HG02588 (cell line): ENCODE data around the gene LMNA.
"Not testable (repeated sequence)": the region's sequence is repeated elsewhere in the genome, so short reads cannot be mapped to it uniquely, and the experiment has no call there.

Experiments used
- ATAC-seq: cut with Tn5 transposase; IDR thresholded peaks from one replicate; pipeline ENCODE4 v1.9.1; 2021; ENCODE audit warnings: mild to moderate bottlenecking, moderate library complexity; ENCODE audit not compliant: unreplicated experiment

Gene LMNA

DNA sequence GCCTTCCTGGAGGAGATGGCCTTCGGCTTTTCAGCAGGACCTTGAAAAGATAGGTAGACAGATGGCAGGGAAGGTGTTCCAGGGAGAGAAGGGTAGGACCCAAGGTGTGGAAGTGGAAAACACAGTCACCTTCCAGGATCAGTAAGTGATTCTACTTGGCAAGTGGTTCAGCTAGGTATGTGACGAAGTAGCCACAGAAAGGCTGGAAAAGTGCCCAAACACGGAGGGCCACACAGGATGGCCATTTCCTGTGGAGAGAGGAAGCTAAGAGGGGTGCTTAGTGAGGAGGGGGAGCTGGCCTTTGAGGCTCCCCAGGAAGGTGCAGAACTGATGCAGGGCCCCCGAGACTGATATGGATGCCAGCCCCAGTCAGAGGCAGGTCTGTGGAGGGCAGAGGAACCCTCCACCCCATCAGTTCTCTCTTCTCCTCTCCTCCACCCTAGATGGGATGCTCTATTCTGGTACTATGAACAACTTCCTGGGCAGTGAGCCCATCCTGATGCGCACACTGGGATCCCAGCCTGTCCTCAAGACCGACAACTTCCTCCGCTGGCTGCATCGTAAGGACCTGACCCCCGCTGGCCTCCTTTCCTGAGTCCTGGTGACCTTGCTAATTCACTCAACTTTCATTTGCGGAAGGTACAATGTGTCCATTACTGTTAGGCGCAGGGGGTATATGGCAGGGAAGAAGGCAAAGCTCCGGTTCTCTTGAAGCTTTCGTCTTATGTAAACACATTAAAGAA, 45.7 kb downstream of the LMNA start:
- no peak for ATAC-seq

DNA sequence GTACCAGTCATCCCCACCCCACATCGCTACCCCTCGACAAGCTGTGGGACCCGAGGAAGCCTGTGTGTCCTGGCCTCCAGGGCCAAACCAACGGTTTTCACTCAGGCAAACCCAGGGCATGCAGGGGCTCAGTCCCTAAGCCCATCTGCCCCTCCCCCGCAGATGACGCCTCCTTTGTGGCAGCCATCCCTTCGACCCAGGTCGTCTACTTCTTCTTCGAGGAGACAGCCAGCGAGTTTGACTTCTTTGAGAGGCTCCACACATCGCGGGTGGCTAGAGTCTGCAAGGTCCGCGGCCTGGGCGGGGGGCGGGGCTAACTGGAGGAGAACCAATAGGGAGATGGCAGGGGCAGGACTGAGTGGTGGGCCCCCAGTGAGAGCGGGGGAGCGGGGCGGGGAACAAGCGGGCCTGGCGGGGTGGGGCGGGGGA, 46.2 kb downstream of the LMNA start:
- no peak for ATAC-seq

DNA sequence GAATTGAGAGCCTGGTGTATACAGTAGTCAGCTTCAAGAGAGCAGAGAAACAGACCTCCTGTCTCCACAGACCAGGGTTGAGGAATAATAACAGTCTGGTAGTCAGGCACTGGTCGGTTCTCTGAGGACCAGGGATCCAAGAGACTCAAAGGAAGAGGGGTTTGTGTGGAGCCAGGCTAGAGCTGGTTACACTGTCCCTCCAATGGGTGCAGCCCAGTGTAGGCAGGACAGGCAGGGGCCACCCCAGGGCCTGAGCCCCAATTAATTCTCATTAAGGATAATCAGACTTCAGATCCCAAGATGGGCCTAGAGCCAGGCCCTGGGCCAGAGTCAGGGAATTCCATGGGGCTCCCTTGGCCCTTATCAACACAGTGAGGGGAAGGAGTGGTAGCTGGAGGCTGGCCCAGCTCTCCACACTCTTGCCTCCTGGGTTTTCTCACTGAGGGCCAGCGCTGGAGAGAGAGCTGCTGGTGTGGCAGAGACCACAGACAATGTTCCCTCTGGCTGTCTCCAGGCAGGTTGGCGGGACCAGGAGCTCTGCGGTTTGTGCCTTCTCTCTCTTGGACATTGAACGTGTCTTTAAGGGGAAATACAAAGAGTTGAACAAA, 48.0 kb downstream of the LMNA start:
- no peak for ATAC-seq

DNA sequence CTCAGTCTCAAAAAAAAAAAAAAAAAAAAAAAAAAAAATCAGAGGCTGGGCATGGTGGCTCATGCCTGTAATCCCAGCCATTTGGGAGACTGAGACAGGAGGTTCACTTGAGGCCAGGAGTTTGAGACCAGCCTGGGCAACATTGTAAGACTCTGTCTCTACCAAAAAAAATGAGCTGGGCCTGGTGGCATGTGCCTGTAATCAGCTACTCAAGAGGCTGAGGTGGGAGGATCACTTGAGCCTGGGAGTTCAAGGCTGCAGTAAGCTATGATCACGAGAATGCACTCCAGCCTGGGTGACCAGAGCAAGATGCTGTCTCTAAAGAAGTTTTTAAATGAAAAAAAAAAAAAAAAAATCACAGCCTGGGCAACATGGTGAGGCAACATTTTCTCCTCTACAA, 49.2 kb downstream of the LMNA start:
- ATAC-seq = no peak

DNA sequence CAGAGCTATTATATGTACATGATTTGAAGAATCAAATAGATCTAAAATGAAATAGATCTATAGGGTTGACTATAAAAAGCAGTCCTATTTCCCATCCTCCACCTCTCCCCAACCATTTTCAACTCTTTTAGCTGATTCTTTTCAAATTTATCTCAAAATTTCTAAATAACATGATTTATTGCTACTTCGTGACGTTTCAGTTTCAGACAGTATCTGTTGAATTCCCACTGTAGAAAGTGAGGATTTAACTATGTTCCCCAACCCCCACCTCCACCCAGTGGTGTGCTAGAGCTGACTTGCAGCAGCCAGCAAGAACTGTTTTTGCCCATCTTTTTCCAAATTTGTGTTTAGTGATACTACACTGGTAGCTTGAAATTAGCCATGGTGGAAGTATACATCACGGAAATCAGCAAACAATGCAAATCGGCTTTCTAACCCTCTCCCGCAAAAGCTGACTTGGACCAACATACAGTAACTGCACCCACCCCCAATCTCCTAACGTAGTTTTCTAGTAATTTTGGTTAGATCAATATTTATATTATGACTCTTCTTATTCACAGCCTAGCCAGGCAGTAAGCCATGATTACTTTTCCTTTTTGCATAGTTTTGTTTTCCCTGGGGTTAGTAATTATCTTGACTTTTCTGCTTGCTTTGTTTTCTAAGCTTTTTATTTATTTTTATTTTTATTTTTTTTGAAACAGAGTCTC, 49.8 kb downstream of the LMNA start:
- ATAC-seq = no peak

DNA sequence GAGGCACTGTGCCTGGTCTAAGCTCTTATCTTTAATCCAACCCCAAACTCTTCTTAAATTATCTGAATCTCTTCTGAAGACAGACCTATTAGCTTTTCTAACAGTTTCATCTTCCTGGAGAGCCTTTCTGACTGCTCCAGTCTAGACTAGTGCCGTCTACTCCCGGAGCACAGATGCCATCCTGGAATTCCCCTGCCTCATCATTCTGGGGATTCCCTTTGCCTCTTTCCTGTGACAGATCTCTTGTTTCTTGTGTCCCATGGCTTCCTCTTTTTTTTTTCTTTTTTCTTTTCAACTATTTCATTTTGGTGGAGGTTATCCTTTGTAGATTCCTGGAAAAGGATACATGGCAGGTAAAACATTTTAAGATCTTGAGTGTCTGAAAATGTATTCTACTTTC, 50.6 kb downstream of the LMNA start:
- no peak for ATAC-seq

DNA sequence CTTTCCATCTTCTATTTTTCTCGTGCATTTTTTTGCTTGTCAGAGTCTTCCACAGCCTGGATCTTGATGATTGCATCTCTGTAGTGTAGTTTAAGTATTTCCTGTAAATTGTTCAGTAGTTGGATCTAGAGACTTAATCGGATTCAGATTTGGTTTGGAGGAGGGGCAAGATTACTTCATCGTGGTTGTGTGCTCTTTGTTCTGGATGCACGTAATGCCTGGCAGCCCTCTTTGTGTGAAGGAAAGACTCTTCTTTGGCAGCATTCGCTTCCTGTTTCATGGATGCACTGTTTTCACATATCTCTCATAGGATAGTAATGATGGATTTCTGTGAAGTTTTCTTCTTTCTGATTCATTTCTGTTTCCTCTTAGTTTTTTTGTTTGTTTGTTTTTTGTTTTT, 53.0 kb downstream of the LMNA start:
- no peak for ATAC-seq

DNA sequence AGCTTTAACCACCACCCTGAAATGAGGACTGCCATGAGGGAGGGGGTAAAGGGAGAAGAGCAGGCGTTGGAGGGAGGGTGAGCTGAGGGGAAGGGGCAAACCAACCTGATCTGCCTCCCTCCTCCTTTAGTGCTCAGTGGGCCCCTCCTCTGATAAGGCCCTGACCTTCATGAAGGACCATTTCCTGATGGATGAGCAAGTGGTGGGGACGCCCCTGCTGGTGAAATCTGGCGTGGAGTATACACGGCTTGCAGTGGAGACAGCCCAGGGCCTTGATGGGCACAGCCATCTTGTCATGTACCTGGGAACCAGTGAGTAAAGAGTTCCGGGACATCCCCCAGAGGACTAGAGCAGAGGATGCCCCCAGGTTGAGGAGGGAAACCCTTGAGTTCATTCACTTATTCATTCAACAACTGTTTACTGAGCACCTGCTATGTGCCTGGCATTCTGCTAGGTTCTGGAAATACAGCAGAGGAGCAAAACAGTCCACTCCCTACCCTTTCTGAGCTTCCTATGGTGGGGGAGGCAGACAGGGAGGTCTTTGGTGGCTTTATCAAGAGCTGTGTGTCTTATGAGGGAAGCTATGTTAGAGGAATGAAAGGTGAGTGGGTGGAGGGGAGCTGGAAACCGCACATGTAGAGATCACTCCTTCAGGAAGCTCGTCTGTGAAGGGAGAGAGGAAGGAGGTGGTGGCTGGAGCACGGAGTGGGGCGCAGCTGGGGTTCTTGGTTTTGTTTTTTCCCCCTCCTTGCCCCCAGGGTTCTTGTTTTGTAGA, 58.4 kb downstream of the LMNA start:
- ATAC-seq = no peak

DNA sequence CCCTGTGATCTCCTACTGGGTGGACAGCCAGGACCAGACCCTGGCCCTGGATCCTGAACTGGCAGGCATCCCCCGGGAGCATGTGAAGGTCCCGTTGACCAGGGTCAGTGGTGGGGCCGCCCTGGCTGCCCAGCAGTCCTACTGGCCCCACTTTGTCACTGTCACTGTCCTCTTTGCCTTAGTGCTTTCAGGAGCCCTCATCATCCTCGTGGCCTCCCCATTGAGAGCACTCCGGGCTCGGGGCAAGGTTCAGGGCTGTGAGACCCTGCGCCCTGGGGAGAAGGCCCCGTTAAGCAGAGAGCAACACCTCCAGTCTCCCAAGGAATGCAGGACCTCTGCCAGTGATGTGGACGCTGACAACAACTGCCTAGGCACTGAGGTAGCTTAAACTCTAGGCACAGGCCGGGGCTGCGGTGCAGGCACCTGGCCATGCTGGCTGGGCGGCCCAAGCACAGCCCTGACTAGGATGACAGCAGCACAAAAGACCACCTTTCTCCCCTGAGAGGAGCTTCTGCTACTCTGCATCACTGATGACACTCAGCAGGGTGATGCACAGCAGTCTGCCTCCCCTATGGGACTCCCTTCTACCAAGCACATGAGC, 62.2 kb downstream of the LMNA start:
- ATAC-seq = no peak

DNA sequence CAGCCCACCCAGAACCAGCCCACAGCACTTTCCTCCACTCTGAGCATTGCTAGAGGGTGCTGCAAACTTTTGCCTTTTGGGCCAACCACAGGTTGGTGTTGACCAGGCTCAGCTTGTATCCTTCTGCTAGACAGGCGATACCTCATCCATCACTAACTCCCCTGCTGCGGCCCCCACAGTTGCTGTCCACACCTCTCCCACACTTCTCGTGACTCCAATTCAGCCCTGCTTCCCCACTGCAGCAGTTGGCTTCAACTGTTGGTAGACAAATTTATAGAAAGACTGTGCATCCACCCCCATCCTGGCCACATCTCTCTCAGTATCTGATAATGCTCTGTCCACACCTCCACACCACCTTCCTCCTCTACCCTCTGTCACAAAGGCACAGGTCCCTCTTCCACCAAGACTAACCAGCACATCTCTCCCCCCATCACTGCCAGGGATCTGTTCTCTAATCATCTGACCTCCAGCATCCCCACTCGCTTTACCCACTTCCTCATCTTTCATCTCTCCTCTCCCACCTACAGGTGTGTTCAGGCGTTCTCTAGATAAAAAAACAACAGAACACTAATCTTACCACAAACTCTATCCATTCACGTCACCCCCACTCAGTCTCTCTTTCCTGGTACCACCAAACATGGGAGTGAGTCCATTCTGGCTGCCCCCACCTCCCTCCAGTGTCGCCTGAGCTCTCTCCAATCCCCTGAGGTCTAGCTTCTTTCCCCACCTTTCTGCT, 63.6 kb downstream of the LMNA start:
- no peak for ATAC-seq

DNA sequence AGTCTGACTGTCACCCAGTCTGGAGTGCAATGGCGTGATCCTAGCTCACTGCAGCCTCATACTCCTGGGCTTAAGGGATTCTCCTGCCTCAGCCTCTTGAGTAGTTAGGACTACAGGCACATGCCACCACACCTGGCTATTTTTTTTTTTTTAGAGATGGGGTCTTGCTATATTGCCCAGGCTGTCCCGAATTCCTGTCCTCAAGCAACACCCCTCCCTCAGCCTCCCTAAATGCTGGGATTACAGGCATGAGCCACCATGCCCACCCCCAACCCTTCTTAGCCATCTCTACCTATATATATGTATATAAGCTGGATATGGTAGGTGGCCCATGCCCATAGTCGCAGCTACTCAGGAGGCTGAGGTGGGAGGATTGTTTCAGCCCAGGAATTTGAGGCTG, 66.0 kb downstream of the LMNA start:
- ATAC-seq = no peak

DNA sequence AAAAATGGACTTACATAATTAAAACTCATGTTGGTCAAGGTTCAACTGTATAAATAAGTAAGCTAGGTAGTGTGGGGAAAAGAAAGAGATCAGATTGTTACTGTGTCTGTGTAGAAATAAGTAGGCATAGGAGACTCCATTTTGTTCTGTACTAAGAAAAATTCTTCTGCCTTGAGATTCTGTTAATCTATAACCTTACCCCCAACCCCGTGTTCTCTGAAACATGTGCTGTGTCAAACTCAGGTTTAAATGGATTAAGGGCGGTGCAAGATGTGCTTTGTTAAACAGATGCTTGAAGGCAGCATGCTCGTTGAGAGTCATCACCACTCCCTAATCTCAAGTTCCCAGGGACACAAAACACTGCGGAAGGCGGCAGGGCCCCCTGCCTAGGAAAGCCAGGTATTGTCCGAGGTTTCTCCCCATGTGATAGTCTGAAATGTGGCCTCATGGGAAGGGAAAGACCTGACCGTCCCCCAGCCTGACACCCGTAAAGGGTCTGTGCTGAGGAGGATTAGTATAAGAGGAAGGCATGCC, 66.9 kb downstream of the LMNA start:
- not testable (repeated sequence) for ATAC-seq

DNA sequence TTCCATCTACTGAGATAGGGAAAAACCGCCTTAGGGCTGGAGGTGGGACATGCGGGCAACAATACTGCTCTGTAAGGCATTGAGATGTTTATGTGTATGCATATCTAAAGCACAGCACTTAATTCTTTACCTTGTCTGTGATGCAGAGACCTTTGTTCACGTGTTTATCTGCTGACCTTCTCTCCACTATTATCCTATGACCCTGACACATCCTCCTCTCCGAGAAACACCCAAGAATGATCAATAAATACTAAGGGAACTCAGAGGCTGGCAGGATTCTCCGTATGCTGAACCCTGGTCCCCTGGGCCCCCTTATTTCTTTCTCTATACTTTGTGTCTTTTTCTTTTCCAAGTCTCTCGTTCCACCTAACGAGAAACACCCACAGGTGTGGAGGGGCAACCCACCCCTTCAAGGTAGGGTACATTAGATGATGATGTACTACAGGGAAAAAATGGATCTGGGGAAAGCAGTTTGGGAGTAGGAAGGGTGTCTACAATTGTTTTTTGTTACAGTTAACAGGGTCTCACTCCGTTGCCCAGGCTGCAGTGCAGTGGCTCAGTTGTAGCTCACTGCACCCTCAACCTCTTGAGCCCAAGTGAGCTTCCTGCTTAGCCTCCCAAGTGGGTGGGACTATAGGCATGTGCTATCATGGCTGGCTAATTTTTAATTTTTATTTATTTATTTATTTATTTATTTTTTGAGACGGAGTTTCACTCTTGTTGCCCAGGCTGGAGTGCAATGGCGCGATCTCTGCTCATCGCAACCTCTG, 67.7 kb downstream of the LMNA start:
- ATAC-seq = not testable (repeated sequence)

DNA sequence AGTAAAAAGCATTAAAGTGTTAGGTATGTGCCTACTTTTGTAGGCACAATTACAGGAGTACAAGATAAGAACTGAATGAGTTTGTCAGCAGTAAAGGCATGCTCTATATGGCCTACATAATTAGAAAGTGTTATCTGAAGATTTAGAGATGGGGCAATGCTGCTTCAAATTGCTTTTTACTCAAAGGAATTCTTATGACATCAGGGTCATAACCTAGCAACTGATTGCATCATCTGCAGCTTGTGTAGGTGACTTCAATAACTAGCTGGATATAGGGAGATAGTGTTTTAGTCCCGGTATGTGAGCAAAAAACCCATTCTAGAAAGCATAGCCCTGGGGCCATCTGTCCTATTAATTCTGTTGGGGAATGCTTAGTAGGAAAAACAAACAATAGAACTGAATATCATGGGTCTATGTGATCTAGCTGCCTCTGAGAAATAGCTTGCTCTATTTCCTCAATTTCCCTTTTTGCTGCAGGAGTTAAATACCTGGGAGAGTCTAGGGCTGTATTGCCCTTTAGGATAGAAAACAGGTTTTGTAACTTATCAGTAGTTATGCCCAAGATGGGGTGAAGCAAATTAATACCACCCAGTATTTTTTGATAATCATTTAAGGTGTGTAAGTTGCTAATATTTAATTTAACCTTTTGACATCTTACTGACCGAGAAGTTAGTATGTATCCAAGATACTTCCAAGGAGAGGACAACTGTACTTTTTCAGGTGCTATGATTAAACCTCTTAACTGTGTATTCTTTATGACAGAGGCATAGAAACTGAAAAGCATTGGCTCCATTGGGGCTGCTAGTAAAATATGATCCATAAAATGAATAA, 72.1 kb downstream of the LMNA start:
- ATAC-seq = not testable (repeated sequence)
